Measurements from ENCODE around the gene CDKAL1. TPM values are rescaled to one million over a fixed set of nuclear protein-coding genes. Genes with fewer than 3 reads are reported as not detected.

CDKAL1 gene
- total and polyA plus RNA-seq, 2 experiments from 2014 or later, result 14.4 to 19.5 TPM

DNA sequence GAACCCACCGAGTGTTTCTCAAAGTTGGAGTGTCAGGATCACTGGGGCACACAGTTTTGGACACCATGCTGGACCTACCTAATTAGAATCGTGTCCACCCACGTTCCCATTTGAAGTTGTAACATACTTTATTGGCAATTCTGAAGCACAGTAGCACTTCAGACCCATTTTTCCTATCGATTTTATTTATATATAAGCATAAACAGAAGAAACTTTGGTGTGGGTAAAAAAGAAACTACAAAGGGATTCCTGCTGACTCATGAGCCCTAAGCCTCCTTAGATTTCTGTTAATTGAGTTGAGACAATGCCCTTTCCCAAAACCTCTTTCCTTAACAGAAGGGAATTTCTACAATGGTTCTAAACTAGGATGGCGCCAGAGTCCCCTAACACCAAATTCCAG, 398.0 kb downstream of the CDKAL1 start:
- Histone ChIP-seq H3K4me3 (no peak overlapping the region), H3K79me2 (no peaks in the 10 kb centered on the region), H3K9me3 (ENCODE audit: low read depth) (no peaks in the 10 kb centered on the region), H2AFZ (no peak overlapping the region), H3K4me2 (no peak overlapping the region), H4K20me1 (ENCODE audit: insufficient read depth, poor library complexity, severe bottlenecking) (no peaks in the 10 kb centered on the region), H3K27me3 (no peaks in the 10 kb centered on the region), H3K36me3 (replicated peaks; ENCODE audit: insufficient read depth, low read depth) (no peaks in the 10 kb centered on the region), H3K9me2 (replicated peaks; ENCODE audit: insufficient read depth) (no peaks in the 10 kb centered on the region), H3K27ac (no peak overlapping the region), H3K4me1 (ENCODE audit: insufficient read depth) (no peaks in the 10 kb centered on the region)
- DNase-seq (ENCODE audit: low spot score), result no peak
- TF ChIP-seq EZH2phosphoT487 (IDR thresholded peaks at IDR 0.05; ENCODE audit: low read depth, severe bottlenecking, unreplicated experiment), result no peak
- 85% methylated on average over 5 of the region's 5 CpGs for WGBS (ENCODE audit: low lambda C conversion rate, missing lambda C conversion rate)

DNA sequence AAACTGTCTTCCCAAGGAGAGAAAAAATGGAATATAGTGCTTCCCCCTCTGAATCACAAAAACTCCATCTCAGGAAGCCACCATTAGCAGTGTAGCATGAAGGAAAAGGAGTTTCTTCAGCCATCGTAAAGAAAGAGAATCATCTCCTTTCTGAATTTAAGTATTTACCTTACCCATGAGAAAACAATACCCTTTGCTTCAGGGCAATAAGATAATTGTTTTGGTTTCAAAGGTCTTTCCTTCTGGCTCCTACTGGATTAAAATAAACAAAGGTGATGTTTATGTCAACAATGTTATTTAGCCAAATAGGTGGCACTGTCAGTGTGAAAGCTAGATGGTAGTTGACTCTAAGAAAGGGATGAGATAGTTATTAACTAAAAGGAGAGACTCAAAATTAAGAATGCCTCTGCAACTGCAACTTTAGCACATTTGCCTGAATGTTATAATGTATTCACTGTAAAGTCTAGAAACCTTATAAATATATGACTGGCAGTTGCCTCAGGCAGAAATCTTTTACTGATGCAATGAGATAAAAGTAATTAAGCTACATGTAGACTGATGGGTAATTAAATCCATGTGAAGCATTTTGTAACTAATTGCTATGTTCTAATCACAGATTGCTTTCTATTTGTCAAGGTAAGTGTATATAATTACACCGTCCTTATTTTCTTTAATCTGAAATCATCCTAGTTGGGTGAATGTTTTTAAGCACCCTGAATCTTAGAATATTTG, 399.0 kb downstream of the CDKAL1 start:
- WGBS (ENCODE audit: low lambda C conversion rate, missing lambda C conversion rate), result 41% methylated on average over 2 of the region's 2 CpGs
- Histone ChIP-seq H3K9me3 (ENCODE audit: low read depth) (no peaks in the 10 kb centered on the region), H2AFZ (no peak overlapping the region), H3K4me2 (no peak overlapping the region), H3K79me2 (no peaks in the 10 kb centered on the region), H3K4me3 (no peak overlapping the region), H4K20me1 (ENCODE audit: insufficient read depth, poor library complexity, severe bottlenecking) (no peaks in the 10 kb centered on the region), H3K4me1 (ENCODE audit: insufficient read depth) (no peaks in the 10 kb centered on the region), H3K9me2 (replicated peaks; ENCODE audit: insufficient read depth) (no peaks in the 10 kb centered on the region), H3K27me3 (no peaks in the 10 kb centered on the region), H3K27ac (no peak overlapping the region), H3K36me3 (replicated peaks; ENCODE audit: insufficient read depth, low read depth) (no peaks in the 10 kb centered on the region)
- TF ChIP-seq EZH2phosphoT487 (IDR thresholded peaks at IDR 0.05; ENCODE audit: low read depth, severe bottlenecking, unreplicated experiment), result no peak
- TF ChIP-seq, protein P1, sequence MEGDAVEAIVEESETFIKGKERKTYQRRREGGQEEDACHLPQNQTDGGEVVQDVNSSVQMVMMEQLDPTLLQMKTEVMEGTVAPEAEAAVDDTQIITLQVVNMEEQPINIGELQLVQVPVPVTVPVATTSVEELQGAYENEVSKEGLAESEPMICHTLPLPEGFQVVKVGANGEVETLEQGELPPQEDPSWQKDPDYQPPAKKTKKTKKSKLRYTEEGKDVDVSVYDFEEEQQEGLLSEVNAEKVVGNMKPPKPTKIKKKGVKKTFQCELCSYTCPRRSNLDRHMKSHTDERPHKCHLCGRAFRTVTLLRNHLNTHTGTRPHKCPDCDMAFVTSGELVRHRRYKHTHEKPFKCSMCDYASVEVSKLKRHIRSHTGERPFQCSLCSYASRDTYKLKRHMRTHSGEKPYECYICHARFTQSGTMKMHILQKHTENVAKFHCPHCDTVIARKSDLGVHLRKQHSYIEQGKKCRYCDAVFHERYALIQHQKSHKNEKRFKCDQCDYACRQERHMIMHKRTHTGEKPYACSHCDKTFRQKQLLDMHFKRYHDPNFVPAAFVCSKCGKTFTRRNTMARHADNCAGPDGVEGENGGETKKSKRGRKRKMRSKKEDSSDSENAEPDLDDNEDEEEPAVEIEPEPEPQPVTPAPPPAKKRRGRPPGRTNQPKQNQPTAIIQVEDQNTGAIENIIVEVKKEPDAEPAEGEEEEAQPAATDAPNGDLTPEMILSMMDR (IDR thresholded peaks at IDR 0.05; ENCODE audit: poor library complexity), result no peak
- no peak for TF ChIP-seq EZH2 (IDR thresholded peaks at IDR 0.05; ENCODE audit: borderline replicate concordance)
- no peak for DNase-seq (ENCODE audit: low spot score)

DNA sequence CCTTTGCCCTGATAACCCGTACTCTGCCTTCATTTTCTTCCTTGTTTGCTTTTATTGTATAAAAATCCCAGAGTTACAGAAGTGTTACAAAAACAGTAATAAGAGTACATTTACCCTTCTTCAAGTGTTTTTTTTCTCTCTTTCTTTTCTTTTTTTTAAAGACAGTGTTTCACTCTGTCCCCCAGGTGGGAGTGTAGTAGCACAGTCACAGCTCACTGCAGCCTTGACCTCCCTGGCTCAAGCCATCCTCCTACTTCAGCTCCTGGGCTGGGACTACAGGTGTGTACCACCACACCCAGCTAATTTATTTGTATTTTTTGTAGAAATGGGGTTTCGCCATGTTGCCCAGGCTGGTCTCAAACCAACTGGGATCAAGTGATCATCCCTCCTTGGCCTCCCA, 402.7 kb downstream of the CDKAL1 start:
- no peaks in the 10 kb centered on the region for H3K27me3 ChIP-seq
- no peaks in the 10 kb centered on the region for H4K20me1 ChIP-seq (ENCODE audit: insufficient read depth, poor library complexity, severe bottlenecking)
- H3K79me2 ChIP-seq, result no peaks in the 10 kb centered on the region
- WGBS (ENCODE audit: low lambda C conversion rate, missing lambda C conversion rate), result 98% methylated on average over 2 of the region's 2 CpGs
- H2AFZ ChIP-seq, result no peak overlapping the region
- no peak overlapping the region for H3K27ac ChIP-seq
- TF ChIP-seq, protein P1 (IDR thresholded peaks at IDR 0.05; ENCODE audit: poor library complexity), result no peak
- TF ChIP-seq EZH2 (IDR thresholded peaks at IDR 0.05; ENCODE audit: borderline replicate concordance), result no peak
- no peak for TF ChIP-seq EZH2phosphoT487 (IDR thresholded peaks at IDR 0.05; ENCODE audit: low read depth, severe bottlenecking, unreplicated experiment)
- no peak for DNase-seq (ENCODE audit: low spot score)
- peaks cover 7% of the 10 kb centered on the region for H3K4me1 ChIP-seq (ENCODE audit: insufficient read depth)
- H3K4me3 ChIP-seq, result no peak overlapping the region
- no peak overlapping the region for H3K4me2 ChIP-seq
- no peaks in the 10 kb centered on the region for H3K9me2 ChIP-seq (replicated peaks; ENCODE audit: insufficient read depth)
- H3K9me3 ChIP-seq (ENCODE audit: low read depth), result no peaks in the 10 kb centered on the region
- H3K36me3 ChIP-seq (replicated peaks; ENCODE audit: insufficient read depth, low read depth), result no peaks in the 10 kb centered on the region

DNA sequence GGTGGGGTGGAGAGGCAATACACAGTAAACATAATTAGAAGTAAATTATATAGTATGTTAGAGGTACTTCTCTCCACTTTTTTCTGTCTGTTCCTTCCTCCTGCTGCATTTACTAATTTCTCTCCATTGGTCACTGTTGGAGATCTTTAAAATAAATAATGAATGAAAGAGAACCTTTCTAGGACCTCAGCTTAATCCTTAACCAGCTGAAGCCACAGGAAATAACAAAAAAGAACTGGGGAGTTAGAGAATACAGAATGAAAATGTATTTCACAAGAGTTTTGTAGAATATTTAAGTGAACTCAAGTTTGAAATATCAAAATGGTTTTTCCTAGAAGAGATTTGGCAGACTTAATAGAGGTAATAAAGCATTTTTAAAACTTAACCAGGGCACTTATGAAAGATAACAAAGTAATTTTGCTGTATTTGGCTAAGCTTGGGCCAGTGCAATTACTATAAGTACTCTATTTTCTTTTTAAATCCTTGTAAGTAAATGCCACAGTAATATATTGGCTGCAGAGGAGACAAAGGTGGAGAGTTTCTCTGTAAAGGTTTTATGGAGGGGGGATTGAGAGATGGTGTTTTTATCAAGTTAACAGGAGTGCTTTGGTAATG, 405.0 kb downstream of the CDKAL1 start:
- Histone ChIP-seq H3K27ac (no peak overlapping the region), H3K9me2 (replicated peaks; ENCODE audit: insufficient read depth) (no peaks in the 10 kb centered on the region), H3K36me3 (replicated peaks; ENCODE audit: insufficient read depth, low read depth) (no peaks in the 10 kb centered on the region), H3K4me2 (peak overlapping the region; percentile 2), H3K4me3 (no peak overlapping the region), H3K79me2 (no peaks in the 10 kb centered on the region), H3K9me3 (ENCODE audit: low read depth) (no peaks in the 10 kb centered on the region), H2AFZ (no peak overlapping the region), H3K4me1 (ENCODE audit: insufficient read depth) (peaks cover 7% of the 10 kb centered on the region), H4K20me1 (ENCODE audit: insufficient read depth, poor library complexity, severe bottlenecking) (no peaks in the 10 kb centered on the region), H3K27me3 (no peaks in the 10 kb centered on the region)
- no peak for DNase-seq (ENCODE audit: low spot score)
- TF ChIP-seq, protein P1 (IDR thresholded peaks at IDR 0.05; ENCODE audit: poor library complexity), result no peak
- no peak for TF ChIP-seq EZH2 (IDR thresholded peaks at IDR 0.05; ENCODE audit: borderline replicate concordance)
- no peak for TF ChIP-seq EZH2phosphoT487 (IDR thresholded peaks at IDR 0.05; ENCODE audit: low read depth, severe bottlenecking, unreplicated experiment)

Measured in hepatocyte (in vitro differentiated cells).